Measurements from ENCODE around the gene URAD.

The URAD gene

DNA sequence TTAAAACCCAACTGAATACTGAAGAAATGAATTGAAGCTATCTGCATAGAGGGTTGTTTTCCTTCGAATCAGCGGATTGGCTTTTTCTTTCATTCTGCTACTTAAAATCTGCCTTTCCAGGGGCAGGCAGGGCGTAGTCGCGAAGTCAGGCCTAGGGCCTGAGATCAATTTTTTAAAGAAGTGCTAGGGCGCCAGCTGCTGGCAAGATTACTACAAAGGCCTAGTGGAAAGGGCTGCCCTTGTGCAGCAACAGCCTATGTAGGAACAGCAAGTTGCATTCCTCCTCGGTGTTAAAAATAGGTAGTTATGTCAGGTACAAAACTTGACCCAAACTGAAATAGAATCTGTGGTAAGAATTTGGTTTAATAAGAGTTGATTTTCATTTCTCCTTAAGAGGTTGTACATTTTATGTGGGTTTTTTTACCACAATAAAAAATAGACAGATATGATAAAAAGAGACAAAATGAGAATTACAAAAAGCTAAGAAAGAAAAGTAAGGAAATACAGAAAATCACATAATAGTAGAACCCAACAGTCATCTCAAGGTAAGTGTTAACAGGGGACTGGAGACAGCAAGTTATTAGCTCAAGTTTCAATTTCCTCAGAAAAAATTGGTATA is 9.5 kb upstream of the URAD start:
- no peak for DNase-seq

DNA sequence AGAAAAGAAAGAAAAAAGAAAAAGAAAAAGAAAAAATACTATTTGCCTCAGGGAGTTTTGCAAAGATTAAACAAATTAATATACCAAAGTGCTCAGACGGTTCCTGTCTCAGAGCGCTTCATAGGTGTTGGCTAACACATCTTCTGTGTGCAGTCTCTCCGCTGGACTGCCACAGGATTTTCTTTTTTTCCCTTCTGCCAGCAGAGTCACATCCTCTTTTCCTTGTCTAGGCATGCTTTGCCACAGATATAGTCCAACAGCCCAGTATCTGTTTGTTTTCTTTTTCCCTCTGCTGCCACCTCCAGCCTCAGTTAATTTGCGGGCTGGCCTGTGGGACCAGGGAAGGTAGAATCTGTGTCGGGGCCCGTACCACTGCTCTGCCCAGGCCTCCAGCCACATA is 3.4 kb upstream of the URAD start:
- no peak for DNase-seq

DNA sequence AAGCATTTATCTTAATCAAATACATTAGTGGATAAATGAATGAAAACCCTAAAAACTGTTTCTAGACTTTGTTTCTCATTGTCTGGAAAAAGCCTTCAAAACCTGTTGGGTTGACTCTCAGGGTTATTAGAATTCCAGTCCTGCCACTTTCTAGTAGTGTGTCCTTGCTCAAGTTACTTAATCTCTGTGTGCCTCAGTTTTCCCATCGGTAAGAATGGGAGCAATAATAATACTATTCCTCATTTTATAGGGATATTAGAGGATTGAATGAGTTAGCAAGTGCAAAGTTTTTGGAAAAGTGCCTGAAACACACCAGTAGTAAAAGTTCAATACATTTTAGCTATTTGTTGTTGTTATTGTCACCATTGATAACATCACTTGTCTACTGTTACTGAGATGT is 2.9 kb downstream of the URAD start:
- no peak for DNase-seq

DNA sequence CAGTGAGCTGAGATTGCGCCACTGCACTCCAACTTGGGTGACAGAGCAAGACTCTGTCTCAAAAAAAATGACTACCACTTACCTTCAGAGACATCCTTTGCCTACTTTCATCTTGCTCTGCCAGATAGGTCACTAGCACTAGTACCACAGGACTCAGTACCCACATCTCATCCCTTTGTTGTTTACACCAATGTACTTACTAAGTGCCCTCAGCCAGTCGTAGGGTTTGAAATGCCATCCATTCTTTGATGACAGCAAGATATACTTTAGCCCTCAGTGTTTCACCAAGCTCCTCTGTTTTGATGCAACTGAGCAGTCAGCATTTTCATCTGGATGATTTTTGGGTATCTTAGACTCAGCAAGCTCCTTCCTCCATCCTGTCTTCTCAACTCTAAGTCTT is 6.1 kb downstream of the URAD start:
- DNase-seq, result no peak

DNA sequence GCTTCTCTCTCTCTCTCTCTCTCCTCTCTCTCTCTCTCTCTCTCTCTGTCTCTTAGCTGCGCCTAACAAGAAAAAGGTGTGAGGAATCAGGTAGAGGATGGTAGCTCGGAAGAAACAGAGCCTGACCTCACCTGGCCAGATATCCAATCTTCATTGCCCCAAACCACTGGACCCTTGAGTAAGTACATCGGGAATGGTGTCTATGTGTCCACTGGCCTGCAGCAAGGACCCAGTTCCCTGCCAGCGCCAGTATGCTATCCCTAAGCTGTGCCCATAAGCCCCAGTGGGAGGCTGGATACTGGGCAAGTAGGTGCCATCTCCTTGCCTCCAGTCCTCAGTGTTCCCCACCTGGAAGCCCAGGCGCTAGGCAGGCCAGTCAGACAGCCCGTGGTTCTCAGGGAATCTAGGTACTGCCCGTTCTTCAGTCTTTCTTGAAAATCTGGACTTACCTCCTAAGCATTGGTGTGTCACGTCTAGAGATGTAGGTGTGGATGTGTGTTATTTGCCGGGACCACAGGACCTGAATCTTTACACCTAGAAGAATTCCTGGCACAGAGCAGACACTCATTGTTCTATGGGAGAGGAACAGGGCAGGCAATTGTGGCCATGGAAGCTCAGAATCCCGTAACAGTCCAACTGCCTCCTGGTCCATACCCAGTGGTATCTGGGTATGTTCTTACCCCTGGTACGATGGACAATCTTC is 7.3 kb downstream of the URAD start:
- no peak for DNase-seq

DNA sequence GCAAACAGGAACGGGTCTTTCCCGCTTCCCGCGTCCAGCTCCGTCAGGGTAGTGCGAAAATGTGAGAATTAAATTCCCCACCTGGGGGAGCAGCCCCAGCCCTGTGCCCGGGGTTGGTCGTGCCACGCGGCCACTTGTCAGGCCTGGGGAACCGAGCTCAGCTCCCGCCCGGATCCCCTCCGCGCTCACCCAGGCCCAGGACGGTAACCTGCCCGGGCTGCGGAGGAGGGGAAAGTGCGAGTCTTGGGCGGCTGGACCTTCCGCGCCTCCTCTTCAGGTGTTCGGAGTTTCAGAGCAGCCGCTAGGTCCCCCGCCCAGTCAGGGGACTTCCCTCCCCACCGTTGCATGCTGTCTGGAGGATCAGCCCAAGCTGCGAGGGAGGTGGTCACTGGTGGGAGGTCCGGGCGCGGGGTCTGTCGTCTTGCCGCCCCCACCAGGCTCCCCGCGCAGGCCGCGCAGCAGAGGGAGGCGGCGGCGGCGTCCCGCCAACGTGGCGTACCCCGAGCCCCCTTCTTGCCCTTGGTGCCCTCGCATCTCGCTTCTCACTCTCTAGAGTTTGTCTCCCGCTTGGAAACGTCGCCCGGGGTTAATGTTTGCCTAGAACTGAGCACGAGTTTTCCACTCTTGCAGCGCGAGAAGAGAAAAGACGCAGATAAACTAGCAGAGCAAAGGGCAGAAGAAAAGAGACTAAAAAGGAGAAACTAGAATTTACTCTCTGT is 8.1 kb downstream of the URAD start:
- DNase-seq, result no peak

DNA sequence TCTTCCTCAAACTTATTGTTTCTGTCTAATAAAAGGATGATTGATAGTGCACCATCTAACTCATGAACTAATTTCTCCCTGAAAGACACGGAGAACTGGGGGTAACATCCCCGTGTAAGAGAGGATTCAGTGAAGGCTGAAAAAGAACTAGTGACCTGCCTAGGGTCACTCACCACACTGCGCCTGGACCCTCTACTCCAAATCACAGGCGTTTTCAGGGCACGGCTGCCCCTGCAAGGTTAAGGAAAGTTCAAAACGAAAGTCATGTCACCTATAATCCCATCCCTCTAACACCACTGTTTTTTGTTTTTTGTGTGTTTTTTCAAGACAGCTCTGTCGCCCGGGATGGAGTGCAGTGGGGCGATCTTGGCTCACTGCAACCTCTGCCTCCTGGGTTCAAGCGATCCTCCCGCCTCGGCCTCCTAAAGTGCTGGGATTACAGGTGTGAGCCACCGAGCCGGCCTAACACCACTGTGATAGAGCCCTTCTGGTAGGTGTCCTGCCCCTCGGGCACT is 8.7 kb downstream of the URAD start:
- DNase-seq, result no peak

DNA sequence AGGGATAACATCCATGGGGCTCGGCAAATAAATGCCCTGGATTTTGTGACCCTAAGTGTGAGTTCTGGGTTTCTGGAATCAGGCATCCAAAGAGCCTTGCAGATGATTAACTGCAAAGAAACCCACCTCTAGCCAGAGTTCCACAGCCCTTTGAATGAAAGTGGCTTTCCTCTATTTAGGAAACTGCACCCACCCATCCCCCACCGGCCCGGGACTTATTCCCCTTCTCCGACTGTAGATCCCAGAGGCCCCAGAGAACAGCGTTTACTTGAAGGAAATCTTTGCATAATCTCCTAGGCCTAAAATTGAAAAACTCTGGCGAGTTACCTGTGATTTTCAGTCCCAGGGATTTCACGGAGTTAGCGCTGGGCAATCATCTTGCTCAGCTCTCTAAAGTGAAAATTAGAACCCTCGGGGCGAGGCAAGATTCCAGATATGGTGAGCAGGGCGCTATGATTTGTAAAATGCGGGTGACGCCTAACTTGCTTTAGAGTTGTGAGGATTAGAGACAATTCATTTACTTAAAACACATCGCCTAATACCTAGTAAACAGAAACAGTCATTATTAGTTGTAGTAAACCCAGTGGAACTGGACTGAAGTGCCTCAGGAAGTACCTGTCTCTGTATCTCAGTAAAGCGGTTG is 9.4 kb downstream of the URAD start:
- DNase-seq, result no peak

DNA sequence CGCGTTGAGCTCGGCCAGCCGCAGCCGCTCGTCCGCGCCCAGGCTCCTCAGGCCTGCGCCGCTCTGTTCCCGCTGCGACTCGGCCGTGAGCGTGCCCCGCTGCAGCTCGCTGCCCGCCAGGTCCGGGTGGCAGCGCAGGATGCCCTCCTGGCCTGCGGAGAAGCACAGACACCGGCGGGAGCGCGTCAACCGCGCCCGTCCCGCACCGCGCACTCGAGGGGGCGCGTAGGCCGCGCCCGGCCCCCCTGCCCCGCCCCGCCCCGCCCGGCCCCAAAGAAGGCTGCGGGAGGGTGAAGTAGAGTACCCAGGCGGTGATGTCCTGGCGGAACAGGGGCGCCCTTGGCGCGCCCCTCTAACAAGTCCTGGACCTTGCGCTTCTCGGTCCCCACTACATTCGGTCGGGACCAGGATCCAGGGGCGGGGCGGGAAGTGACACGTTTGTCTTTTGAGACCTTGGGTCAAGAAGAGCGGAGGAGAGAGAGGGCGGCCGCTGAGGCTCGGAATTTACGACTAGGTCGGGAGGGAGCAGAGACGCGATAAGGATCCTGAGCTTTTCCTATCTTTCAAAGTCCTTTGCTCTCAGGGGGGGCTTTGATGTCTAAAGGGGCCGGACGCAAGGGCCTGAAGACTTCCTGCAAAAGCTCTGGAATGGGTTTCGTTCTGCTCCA is 10.1 kb downstream of the URAD start:
- no peak for DNase-seq

DNA sequence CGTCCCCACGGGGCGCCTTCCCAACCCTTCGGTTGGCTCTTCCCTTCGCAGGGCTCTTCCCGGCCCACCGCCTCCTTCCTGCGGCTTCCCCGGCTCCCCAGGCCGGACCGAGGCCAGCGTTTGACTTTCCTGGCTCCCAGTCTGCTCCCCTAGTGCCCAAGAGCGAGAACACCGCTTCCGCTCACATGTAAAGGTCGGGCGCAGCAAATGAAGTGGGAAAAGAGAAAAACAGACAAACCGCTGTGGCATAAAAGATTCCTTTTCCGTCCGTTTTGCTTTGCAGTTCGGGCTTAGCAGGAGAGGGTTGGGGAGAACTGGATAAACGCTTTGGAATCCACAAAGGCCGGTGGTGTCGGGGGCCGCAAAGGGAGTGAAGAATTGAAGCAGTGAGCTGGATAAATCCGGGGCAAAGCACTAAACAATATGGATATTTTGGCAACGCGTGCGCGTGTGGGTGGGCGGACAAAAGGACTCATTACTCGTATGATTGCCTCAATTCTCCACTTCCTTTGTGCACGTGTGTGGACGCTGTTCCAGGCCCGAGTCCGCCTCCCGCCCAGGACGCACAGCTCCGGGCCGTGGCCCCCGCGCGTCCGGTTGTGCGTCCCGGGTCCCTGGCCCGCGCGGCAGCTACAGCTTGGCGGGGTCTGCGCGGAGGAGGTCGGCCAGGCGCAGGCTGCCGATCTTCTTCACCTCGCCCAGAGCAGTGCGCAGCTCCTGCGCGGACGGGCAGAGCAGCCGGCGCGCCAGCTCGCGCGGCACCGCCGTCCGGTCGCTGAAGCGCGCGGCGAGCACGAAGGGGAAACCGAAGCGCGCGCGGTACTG is 10.8 kb downstream of the URAD start:
- DNase-seq, result no peak

DNA sequence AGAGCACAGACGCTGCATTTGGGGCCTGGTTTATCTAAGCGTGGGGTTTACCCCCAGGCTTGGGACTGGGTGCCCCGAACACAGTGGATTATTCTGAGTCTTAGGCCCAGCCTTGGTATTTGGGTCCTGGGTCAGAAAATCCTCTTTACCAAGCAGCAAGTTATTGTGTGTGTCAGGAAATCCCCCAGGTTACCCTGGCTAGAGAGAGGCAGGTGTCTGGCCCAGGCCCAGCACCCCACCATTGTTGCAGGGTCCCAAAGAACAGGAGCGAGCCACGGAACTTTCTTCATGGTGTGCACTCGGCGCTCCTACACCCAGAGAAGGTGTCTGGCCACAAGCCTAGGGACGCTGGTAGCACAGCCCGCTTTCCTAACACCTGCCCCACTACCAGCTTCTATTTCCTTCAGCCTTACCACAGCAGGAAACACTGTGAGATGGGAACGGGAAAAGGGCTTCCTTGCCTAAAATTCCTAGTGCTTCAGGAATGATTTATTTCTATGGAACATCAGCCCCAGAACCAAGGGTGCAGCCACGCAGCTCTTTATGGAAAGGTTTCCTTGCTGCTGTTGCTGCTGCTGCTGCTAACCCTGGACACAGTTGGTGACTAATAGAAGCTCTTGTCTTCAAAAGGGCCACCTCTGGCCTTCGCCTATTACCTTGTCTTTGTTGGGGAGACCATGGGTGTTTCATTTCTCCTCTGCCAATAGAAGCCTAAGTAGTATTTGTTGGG is 12.0 kb downstream of the URAD start:
- no peak for DNase-seq

DNA sequence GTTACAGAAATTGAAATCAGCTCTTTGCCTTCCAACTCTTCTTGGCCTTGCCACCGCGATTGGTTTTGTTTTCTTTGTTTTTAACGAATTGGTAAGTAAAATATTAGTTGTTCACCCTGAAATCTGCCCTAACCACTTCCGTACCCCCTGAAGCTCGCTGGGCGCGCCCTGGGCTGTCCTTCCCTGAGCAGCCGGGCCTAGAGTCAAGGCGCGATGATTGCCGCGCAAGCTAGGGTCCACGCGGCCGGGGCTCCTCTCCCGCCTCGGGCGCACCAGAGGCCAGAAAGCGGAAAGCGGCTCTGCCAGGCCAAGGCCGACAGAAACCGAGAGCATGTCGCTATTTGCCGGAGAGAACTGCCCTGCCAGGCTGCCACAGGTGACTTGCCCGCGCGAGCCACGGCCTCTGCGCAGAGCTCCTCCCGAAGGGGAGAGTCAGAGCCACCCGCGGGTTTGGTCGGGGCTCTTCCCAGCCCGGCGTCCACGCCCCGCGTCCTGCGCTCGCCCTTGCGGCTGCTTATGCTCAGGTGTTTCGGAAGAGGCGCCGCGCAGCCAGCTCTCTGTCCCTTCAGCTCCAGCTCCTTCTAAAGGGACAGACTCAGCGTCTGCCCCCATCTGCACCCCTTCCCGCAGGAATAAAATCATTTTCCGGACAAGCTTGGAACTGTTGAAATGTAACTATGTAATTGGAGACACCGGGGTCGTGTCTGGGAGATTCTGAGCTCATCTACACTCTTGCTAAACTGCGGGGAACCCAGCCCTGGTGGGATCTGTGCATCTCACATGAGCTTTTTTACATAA is 12.7 kb downstream of the URAD start:
- no peak for DNase-seq

DNA sequence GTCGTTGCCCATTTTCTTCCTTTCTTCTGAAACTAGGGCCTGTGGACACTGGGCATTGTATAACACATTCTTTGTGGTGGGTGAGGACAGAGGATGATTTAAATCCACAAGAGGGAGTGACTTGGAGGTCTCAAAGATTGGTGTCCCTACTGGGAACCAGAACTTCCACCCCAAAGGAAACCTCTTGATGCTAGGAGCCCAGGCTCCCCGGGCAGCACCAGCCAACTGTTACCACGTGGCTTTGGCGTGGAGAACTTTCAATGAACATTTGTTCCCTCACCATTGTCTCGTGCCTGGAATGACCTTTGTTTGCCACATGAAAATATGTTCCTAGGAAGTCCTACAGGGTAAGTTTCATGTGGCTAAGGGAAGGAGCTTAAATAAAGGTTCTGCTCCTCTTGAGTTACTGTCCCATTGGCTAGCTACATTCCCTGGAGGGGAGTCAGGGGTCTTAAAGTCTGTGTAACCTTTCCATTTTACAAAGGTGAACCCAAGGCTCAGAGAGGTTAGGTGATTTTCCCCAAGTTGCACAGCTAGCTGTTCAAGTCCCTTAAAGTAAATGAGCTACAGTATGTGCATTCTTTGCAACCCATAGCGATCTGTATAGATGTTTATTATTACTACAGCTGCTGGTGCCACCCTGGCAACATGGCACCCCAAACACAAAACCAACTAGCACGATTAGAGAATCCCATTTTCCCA is 14.4 kb downstream of the URAD start:
- no peak for DNase-seq

DNA sequence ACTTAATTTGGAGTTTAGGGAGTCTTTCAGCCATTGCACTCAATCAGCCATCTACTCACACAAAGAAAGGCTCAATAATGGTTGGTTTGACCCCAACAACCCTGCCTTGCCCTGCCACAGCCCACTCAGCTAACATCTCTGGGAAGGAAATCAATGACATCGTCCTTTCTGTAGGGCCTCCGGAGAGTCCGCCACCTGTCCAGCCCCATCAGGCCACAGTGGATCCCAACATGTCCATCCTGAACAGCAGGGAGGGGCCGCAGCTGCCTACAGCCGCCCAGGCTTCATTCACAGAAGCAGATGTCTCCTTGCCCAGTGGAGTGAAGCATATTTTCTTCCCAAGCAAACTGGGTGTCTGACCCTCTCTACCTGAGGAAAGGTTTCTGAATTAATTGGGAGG is 15.2 kb downstream of the URAD start:
- DNase-seq, result no peak

DNA sequence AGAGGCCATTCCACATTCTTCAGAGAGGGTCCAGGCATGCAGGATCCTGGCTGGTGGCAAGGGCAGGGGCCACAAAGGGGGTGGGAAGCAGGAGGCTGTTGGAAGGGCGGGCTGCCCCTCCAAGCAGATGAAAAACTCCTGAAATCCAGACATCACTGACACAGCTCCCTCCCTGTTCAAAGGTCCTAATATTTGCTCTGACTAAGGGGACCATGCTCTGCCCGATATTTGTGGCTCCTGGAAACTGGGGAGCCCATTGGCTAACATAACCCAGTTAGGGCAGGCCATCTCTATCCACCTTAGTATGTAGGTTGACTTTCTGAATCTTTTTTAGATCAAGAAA is 16.0 kb downstream of the URAD start:
- no peak for DNase-seq

DNA sequence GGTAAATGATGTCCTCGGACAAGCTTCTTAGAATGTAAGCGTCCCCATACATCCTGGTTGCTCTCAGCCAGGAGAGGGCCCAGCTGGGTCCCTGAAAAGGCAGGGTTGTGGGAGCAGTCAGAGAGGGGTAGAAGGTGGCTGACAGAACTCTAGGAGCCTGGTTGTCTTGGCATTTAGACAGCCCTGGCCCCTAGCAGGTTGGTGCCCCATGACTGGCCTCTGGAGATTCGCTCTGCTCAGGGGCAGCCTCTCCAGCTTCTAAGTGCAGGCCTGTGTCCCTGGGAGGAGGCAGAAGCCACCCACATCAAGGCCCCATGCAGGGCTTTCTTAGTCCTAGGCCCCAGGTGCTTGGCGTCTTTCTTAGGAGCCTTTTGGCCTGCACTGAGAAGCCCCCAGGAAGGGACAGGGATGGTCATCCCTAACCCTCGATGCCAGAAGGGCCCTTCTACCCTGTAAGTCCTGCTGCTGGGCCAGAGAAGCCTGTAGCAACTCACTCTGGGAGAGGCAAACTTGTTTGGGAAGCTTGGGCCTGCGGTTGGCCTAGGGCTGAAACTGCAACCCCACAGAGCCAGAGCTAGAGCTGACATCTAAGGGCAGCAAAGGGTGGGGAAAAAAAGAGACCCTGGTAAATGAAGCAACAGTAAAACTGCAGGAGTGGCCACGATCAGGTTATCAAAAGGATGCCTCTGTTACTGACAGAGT is 16.6 kb downstream of the URAD start:
- DNase-seq, result no peak

DNA sequence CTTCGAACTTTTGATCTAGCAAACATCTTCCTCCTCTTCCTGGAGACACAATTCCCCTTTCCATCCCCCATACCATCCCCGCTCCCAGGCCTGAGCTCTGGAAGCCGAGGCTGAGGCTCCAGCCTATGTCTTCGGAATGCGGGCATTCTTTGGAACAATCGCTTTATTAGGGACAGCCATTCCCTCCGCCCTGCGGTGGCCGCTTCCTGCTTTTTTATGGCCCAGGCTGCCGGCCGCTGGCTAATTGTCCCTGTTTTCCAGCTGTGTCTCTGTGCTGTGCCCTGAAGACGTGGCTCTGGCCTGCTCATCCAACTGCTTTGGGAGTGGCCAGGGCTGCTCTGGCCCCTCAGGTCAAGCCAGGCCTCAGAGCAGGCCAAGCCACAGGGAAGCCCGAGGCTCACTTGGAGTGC is 17.3 kb downstream of the URAD start:
- DNase-seq, result no peak

DNA sequence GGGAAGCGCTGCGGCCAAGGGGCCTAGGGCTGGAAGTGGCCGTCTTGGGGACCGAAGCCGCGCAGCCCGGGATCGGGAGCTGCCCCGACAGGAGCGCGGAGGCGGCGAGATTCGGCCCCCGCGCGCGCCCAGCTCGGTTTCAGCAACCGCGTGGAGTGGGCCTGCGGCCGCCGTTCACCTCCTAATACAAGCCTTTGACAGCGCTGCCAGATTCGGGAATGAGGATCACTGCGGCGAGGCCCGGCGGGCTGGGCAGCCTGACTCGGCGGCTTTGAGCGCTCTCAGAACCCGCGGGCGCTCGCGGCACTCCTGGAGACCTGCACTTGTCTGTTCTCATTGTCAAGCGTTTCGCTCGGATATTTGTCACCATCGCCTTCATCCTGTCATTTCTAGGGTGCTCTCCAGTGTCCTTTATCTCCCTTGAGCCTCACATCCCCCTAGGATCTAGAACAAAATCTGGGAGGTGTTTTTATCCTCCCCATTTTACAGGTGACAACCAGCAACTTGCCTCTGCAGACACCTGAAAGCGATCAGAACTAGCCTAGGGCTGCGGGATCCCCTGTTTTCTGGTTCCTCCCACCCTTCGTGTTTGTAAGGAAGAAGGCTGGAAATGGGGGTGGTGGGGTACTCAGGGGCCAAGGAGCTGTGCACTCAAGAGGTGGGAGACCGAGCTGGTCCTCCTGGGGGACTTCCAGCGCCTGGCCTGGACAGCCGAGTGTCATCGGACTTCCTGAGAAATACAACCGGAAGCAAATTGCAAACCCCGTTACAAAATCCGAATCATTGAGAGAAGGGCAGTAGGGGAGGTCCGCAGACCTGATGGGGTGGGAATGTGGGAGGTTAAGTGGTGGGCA is 17.9 kb downstream of the URAD start:
- DNase-seq, result no peak

DNA sequence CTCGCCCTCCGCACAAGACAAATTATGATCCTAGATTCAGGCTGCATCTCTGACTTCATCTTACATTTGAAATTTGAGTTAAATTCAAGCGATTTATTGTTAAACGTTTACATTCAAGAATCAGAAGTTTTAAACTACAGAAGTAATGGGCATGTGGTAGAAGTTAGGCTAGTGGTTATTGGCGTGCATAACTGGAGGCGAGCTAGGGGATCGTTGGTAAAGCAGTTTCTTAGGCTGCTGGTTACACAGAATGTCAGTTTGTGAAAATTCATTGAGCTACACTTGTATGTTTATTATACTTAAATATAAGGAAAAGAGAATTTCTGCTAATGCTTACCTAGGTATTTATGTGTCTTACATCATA is 18.6 kb downstream of the URAD start:
- DNase-seq, result no peak

All from NCI-H2107 (cell line).